Measurements from ENCODE around the gene USHBP1.

USHBP1 gene

DNA sequence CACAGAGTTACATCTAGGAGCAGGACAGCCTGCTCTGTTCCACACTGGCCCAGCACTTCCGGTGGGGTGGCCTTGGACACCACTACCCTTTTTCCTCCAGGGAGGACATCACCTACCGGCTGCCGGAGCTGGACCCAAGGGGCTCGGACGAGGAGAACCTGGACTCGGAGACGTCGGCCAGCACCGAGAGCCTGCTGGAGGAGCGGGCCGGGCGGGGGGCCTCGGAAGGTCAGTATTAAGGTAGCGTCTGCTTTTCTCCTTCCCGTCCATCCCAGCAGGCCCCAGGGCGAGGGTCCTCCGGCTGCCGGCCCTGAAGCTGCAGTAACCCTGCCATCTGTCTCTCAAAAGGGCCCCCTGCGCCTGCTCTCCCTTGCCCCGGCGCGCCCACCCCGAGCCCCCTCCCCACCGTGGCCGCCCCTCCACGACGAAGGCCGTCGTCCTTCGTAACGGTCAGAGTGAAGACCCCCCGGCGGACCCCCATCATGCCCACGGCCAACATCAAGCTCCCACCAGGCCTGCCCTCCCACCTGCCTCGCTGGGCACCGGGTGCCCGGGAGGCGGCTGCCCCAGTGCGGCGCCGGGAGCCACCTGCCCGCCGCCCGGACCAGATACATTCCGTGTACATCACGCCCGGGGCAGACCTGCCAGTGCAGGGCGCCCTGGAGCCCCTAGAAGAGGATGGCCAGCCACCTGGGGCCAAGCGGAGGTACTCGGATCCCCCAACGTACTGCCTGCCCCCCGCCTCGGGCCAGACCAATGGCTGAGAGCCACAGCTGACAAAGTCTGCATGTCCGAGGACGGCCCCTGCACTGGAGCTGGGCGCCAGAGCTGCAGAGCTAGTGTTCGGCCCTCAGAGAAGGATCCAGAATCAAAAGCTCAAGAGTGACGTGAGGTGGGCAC, 52.7 kb downstream of the USHBP1 start:
- Histone ChIP-seq H3K27me3 (ENCODE audit: low read length) (no peaks in the 10 kb centered on the region), H3K79me2 (ENCODE audit: insufficient read depth, low read length) (no peaks in the 10 kb centered on the region), H3K36me3 (ENCODE audit: low read length) (no peaks in the 10 kb centered on the region), H3K27ac (ENCODE audit: low read depth, low read length) (no peak overlapping the region), H3K9me2 (replicated peaks; ENCODE audit: insufficient read depth, low read length) (no peaks in the 10 kb centered on the region), H3F3A (ENCODE audit: insufficient read depth) (0 out of 2 replicates have a peak, but pooled peaks cover 3% of the 10 kb centered on the region), H3K9ac (ENCODE audit: low read length) (no peak overlapping the region), H2AFZ (ENCODE audit: low read depth, low read length, severe bottlenecking) (no peak overlapping the region), H3K9me3 (ENCODE audit: insufficient read depth, low read length) (no peaks in the 10 kb centered on the region), H4K20me1 (ENCODE audit: low read depth, low read length) (no peaks in the 10 kb centered on the region), H3K4me3 (ENCODE audit: insufficient read depth, low read length, poor library complexity, severe bottlenecking) (no peak overlapping the region), H3K4me2 (ENCODE audit: low read depth, low read length, poor library complexity, severe bottlenecking) (no peak overlapping the region)
- TF ChIP-seq EZH2phosphoT487 (conservative IDR thresholded peaks at IDR 0.05; ENCODE audit: low read length), result no peak
- TF ChIP-seq, protein P1, sequence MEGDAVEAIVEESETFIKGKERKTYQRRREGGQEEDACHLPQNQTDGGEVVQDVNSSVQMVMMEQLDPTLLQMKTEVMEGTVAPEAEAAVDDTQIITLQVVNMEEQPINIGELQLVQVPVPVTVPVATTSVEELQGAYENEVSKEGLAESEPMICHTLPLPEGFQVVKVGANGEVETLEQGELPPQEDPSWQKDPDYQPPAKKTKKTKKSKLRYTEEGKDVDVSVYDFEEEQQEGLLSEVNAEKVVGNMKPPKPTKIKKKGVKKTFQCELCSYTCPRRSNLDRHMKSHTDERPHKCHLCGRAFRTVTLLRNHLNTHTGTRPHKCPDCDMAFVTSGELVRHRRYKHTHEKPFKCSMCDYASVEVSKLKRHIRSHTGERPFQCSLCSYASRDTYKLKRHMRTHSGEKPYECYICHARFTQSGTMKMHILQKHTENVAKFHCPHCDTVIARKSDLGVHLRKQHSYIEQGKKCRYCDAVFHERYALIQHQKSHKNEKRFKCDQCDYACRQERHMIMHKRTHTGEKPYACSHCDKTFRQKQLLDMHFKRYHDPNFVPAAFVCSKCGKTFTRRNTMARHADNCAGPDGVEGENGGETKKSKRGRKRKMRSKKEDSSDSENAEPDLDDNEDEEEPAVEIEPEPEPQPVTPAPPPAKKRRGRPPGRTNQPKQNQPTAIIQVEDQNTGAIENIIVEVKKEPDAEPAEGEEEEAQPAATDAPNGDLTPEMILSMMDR (IDR thresholded peaks at IDR 0.05; ENCODE audit: insufficient read depth, low read length, poor library complexity, severe bottlenecking), result no peak

DNA sequence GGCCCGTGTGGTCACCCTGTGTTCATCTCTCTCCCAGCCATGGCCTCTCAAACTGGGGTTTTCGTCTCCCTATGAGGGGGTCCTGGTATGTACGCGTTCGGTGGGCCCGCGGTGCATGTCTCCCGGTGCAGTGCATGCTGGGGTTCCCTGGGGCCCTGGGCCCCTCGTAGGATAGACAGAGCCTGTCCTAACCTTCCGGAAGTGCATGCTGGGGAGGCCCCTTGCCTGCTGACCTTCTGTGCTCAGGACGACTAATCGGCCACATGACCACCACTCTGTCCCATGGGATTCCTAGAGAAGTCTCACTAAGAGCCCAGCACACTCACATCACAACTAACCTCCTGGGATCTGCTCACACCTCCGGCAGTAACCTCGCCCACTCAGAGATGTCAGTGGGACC, 54.2 kb downstream of the USHBP1 start:
- no peak overlapping the region for H3K4me3 ChIP-seq (ENCODE audit: insufficient read depth, low read length, poor library complexity, severe bottlenecking)
- H3K36me3 ChIP-seq (ENCODE audit: low read length), result no peaks in the 10 kb centered on the region
- no peaks in the 10 kb centered on the region for H4K20me1 ChIP-seq (ENCODE audit: low read depth, low read length)
- no peak overlapping the region for H3K9ac ChIP-seq (ENCODE audit: low read length)
- no peaks in the 10 kb centered on the region for H3K79me2 ChIP-seq (ENCODE audit: insufficient read depth, low read length)
- no peaks in the 10 kb centered on the region for H3K9me3 ChIP-seq (ENCODE audit: insufficient read depth, low read length)
- H3K4me2 ChIP-seq (ENCODE audit: low read depth, low read length, poor library complexity, severe bottlenecking), result no peak overlapping the region
- 0 out of 2 replicates have a peak, but pooled peaks cover 3% of the 10 kb centered on the region for H3F3A ChIP-seq (ENCODE audit: insufficient read depth)
- TF ChIP-seq, protein P1 (IDR thresholded peaks at IDR 0.05; ENCODE audit: insufficient read depth, low read length, poor library complexity, severe bottlenecking), result no peak
- TF ChIP-seq EZH2phosphoT487 (conservative IDR thresholded peaks at IDR 0.05; ENCODE audit: low read length), result no peak
- H3K27me3 ChIP-seq (ENCODE audit: low read length), result no peaks in the 10 kb centered on the region
- H2AFZ ChIP-seq (ENCODE audit: low read depth, low read length, severe bottlenecking), result no peak overlapping the region
- no peaks in the 10 kb centered on the region for H3K9me2 ChIP-seq (replicated peaks; ENCODE audit: insufficient read depth, low read length)
- H3K27ac ChIP-seq (ENCODE audit: low read depth, low read length), result no peak overlapping the region

DNA sequence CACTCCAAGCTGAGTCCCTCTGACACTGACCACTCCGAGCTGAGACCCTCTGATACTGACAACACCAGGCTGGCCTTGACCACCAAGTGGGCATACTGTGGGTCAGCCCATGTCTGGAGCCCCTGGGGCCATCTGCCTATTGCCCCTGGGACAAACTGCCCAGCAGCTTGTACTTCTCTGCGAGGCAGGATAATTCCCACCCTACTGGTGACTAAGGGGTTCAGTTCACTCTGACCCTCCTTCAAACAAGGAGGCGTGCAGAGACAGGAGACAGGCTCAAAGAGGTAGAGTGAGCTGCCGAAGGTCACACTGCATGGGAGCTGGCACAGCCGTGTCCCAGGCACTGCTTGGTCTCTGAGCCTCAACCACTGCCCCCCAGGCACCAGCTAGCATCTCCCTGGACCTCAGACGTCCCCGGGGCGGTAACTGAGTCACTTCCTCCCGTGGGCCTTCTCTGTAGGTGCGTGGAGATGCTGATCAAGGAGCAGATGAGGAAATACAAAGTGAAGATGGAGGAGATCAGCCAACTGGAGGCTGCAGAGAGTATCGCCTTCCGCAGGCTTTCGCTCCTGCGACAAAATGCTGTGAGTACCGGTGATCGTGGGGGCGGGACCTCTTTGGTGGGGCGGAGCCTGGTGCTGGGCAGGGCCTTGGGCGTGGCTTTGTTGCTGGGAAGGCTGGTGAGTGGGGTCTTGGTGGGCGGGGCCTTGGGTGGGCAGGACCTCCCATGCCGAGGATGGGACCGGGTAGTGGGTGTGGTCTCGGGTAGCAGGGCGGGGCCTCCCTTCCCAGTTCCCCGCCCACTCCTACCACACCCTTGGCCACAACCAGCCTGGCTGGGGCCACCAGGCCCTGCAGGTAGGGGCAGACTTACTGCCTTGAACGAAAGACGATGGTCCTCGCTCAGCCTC, 55.2 kb downstream of the USHBP1 start:
- H3K9ac ChIP-seq (ENCODE audit: low read length), result no peak overlapping the region
- H3K27ac ChIP-seq (ENCODE audit: low read depth, low read length), result no peak overlapping the region
- no peaks in the 10 kb centered on the region for H3K79me2 ChIP-seq (ENCODE audit: insufficient read depth, low read length)
- TF ChIP-seq EZH2phosphoT487 (conservative IDR thresholded peaks at IDR 0.05; ENCODE audit: low read length), result no peak
- TF ChIP-seq, protein P1 (IDR thresholded peaks at IDR 0.05; ENCODE audit: insufficient read depth, low read length, poor library complexity, severe bottlenecking), result no peak
- H3F3A ChIP-seq (ENCODE audit: insufficient read depth), result 0 out of 2 replicates have a peak, but pooled peaks cover 3% of the 10 kb centered on the region
- H3K9me3 ChIP-seq (ENCODE audit: insufficient read depth, low read length), result no peaks in the 10 kb centered on the region
- H3K27me3 ChIP-seq (ENCODE audit: low read length), result no peaks in the 10 kb centered on the region
- H2AFZ ChIP-seq (ENCODE audit: low read depth, low read length, severe bottlenecking), result no peak overlapping the region
- no peaks in the 10 kb centered on the region for H3K36me3 ChIP-seq (ENCODE audit: low read length)
- H3K4me3 ChIP-seq (ENCODE audit: insufficient read depth, low read length, poor library complexity, severe bottlenecking), result no peak overlapping the region
- H3K9me2 ChIP-seq (replicated peaks; ENCODE audit: insufficient read depth, low read length), result no peaks in the 10 kb centered on the region
- H3K4me2 ChIP-seq (ENCODE audit: low read depth, low read length, poor library complexity, severe bottlenecking), result no peak overlapping the region
- no peaks in the 10 kb centered on the region for H4K20me1 ChIP-seq (ENCODE audit: low read depth, low read length)
